ENCODE data around the gene BCAS2.
"Not testable (repeated sequence)": the region's sequence is repeated elsewhere in the genome, so short reads cannot be mapped to it uniquely, and the experiment has no call there.

BCAS2 gene

DNA sequence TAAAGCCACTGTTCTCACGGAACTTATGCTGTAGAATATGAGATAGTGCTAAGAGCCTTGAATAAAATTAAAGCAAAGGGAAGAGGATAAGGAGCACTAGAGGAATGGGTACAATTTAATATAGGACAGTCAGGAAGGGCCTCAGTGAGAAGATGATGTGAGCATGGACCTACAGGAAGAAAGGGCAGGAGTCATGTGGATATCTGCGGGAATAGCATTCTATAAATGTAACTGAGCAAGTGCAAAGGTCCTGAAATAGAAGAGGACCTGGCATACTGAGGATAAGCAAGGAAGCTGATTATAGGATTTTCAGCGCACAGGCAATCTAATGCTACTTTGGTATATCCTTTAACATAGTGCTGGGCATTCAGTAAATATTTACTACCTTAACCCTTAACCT lies 12.6 kb upstream of the BCAS2 start:
- Histone ChIP-seq H3K27ac (ENCODE audit: low read depth, low read length) (no peak overlapping the region), H3K4me3 (ENCODE audit: low read depth, low read length) (no peak overlapping the region), H3K9me3 (ENCODE audit: control insufficient read depth, insufficient read depth, low read depth, low read length) (no peaks in the 10 kb centered on the region), H3K27me3 (ENCODE audit: control insufficient read depth, insufficient read depth, low read length) (no peaks in the 10 kb centered on the region), H3K36me3 (ENCODE audit: control insufficient read depth, insufficient read depth, low read length) (no peaks in the 10 kb centered on the region), H3K9ac (ENCODE audit: low read length) (no peak overlapping the region), H3K4me1 (ENCODE audit: control insufficient read depth, insufficient read depth, low read length) (no peaks in the 10 kb centered on the region)

DNA sequence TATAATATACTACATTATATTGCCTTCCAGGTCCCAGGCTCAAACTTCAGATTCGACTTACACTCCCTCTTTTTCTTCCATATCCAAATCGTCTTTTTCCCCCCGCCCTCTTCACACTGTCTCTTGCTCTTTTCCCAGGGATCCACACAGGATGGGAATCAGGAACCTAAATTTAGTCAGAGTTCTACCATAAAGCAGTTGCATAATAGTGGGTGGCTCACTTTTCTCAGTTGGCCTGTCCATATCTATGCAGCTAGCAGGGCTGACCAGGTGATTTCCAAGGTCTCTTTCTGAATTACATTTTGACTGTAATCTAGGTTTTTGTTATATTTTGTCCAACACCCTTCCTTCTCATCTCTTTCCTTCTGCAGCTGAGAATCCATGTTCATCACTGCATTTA lies 7.7 kb upstream of the BCAS2 start:
- no peak overlapping the region for H3K4me3 ChIP-seq (ENCODE audit: low read depth, low read length)
- no peak overlapping the region for H3K9ac ChIP-seq (ENCODE audit: low read length)
- H3K36me3 ChIP-seq (ENCODE audit: control insufficient read depth, insufficient read depth, low read length): no peaks in the 10 kb centered on the region
- no peak overlapping the region for H3K27ac ChIP-seq (ENCODE audit: low read depth, low read length)
- no peaks in the 10 kb centered on the region for H3K27me3 ChIP-seq (ENCODE audit: control insufficient read depth, insufficient read depth, low read length)
- no peaks in the 10 kb centered on the region for H3K4me1 ChIP-seq (ENCODE audit: control insufficient read depth, insufficient read depth, low read length)
- no peaks in the 10 kb centered on the region for H3K9me3 ChIP-seq (ENCODE audit: control insufficient read depth, insufficient read depth, low read depth, low read length)

DNA sequence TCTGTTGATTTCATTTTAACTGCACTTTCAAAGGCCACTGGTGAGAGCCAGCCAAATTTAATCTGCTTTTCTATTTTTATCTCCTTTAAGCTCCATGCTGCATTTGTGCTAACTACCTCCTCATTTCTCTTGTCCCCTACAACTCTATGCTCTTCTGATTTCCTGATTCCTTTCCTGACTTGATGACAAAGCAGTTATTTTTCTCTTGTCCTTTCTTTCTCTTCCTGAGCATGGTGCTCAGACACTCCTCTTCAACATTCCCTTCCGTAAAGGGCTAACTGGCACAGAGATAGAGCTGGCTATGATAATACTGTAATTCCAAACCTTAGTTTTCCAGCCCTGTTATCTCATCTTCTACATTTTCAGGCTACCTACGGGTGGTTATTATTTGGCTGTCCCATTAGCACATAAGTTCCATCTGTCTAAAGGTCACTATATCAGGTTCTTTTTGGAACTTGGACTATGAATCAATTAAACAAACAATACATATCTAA lies 6.8 kb upstream of the BCAS2 start:
- Histone ChIP-seq H3K9me3 (ENCODE audit: control insufficient read depth, insufficient read depth, low read depth, low read length) (no peaks in the 10 kb centered on the region), H3K27me3 (ENCODE audit: control insufficient read depth, insufficient read depth, low read length) (no peaks in the 10 kb centered on the region), H3K4me1 (ENCODE audit: control insufficient read depth, insufficient read depth, low read length) (no peaks in the 10 kb centered on the region), H3K36me3 (ENCODE audit: control insufficient read depth, insufficient read depth, low read length) (no peaks in the 10 kb centered on the region), H3K27ac (ENCODE audit: low read depth, low read length) (no peak overlapping the region), H3K9ac (ENCODE audit: low read length) (no peak overlapping the region), H3K4me3 (ENCODE audit: low read depth, low read length) (no peak overlapping the region)

DNA sequence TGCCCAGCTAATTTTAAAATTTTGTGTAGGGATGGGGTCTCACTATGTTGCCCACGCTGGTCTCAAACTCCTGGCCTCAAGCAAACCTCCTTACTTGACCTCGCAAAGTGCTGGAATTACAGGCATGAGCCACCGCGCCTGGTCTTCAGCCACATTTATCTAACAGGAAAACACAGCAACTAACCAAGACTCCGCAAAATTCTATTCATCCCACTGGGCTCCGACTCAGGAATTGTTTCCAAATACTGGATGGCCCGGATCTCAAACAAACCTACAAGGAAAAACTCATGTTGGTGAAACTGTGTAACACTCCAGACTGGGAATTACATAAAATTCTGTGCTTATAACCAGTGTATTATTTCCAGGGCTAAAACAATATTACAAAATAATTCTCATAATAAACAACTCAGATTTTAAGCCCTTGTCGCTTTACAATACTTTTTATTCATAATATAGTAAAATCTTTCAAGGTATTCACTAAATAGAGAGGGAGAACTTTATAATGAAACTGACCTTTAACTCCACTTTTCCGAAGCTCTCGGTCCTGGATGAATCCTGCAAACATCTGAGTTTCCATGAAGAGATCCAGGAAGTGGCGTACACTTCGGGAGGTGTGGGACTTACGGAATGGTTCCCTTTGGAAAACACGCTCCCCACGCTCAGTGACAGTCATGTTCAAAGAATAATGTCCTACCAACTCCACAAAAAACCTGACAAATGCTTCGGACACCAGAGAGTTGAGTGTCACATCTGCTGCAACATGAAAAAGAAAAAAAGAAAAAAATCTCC lies 6.0 kb upstream of the BCAS2 start:
- H3K4me1 ChIP-seq (ENCODE audit: control insufficient read depth, insufficient read depth, low read length): no peaks in the 10 kb centered on the region
- H3K36me3 ChIP-seq (ENCODE audit: control insufficient read depth, insufficient read depth, low read length): no peaks in the 10 kb centered on the region
- no peaks in the 10 kb centered on the region for H3K27me3 ChIP-seq (ENCODE audit: control insufficient read depth, insufficient read depth, low read length)
- H3K4me3 ChIP-seq (ENCODE audit: low read depth, low read length): no peak overlapping the region
- H3K27ac ChIP-seq (ENCODE audit: low read depth, low read length): no peak overlapping the region
- no peak overlapping the region for H3K9ac ChIP-seq (ENCODE audit: low read length)
- no peaks in the 10 kb centered on the region for H3K9me3 ChIP-seq (ENCODE audit: control insufficient read depth, insufficient read depth, low read depth, low read length)

DNA sequence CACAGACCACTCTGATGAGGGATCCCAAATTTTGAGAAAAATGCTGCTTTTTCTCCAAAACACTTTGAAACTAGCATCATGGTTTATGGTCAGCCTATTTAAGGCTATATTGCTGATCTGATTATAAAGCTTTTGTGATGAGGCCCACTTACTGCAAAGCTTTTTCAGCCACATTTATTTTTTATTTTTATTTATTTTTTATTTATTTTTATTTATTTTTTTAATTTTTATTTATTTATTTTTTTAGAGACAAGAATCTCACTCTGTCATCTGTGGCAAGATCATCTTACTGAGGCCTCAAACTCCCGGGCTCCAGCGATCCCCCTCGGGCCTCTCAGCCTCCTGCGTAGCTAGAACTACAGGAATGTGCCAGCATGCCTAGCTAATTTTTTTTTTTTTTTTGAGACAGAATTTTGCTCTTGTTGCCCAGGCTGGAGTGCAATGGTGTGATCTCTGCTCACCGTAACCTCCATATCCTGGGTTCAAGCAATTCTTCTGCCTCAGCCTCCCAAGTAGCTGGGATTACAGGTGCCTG lies 5.2 kb upstream of the BCAS2 start:
- no peak overlapping the region for H3K4me3 ChIP-seq (ENCODE audit: low read depth, low read length)
- no peaks in the 10 kb centered on the region for H3K27me3 ChIP-seq (ENCODE audit: control insufficient read depth, insufficient read depth, low read length)
- H3K36me3 ChIP-seq (ENCODE audit: control insufficient read depth, insufficient read depth, low read length): no peaks in the 10 kb centered on the region
- no peak overlapping the region for H3K9ac ChIP-seq (ENCODE audit: low read length)
- H3K9me3 ChIP-seq (ENCODE audit: control insufficient read depth, insufficient read depth, low read depth, low read length): no peaks in the 10 kb centered on the region
- H3K27ac ChIP-seq (ENCODE audit: low read depth, low read length): no peak overlapping the region
- H3K4me1 ChIP-seq (ENCODE audit: control insufficient read depth, insufficient read depth, low read length): 0 out of 2 replicates have a peak, but pooled peaks cover 5% of the 10 kb centered on the region

DNA sequence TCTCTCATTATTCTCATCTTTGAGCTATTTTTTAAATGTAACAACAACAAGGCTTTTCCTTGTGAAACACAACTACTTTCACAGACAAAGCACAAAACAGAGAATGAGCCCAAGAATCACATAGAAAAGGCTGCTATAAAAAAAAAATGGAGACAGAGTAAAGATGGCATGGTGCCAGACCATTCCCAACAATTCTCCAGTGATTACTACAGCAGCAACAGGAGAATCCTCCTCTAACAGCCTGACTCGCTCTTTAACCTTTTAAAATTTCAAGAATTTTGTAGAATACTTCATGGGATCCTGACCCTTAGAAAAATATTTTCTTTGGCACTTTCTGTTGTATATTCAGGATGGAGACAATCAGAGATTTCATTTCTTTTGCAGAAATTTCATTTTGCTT lies 3.8 kb upstream of the BCAS2 start:
- Histone ChIP-seq H3K4me3 (ENCODE audit: low read depth, low read length) (no peak overlapping the region), H3K9ac (ENCODE audit: low read length) (no peak overlapping the region), H3K27me3 (ENCODE audit: control insufficient read depth, insufficient read depth, low read length) (no peaks in the 10 kb centered on the region), H3K36me3 (ENCODE audit: control insufficient read depth, insufficient read depth, low read length) (no peaks in the 10 kb centered on the region), H3K9me3 (ENCODE audit: control insufficient read depth, insufficient read depth, low read depth, low read length) (no peaks in the 10 kb centered on the region), H3K4me1 (ENCODE audit: control insufficient read depth, insufficient read depth, low read length) (0 out of 2 replicates have a peak, but pooled peaks cover 5% of the 10 kb centered on the region), H3K27ac (ENCODE audit: low read depth, low read length) (no peak overlapping the region)

DNA sequence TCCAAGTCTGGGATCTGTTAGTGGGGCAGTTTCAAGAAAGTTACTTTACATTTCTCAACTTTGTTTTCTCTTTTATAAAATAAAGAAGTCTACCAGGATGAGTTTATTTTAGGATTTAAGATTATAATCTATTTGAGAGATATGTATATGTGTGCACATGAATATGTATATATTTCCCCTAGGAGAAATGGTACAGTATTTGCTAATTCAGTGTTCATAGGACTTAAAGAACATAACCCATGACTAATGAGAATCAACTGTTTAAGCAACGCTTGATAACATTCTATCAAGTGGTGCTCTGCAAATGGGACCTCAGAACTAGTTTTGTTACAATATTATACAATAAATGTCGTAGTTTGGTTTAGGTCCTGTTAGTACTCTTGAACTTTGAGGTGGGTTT lies 7.0 kb downstream of the BCAS2 start:
- Histone ChIP-seq H3K27ac (ENCODE audit: low read depth, low read length) (no peak overlapping the region), H3K27me3 (ENCODE audit: control insufficient read depth, insufficient read depth, low read length) (no peaks in the 10 kb centered on the region), H3K9me3 (ENCODE audit: control insufficient read depth, insufficient read depth, low read depth, low read length) (no peaks in the 10 kb centered on the region), H3K9ac (ENCODE audit: low read length) (no peak overlapping the region), H3K4me1 (ENCODE audit: control insufficient read depth, insufficient read depth, low read length) (no peaks in the 10 kb centered on the region), H3K36me3 (ENCODE audit: control insufficient read depth, insufficient read depth, low read length) (peaks cover 88% of the 10 kb centered on the region), H3K4me3 (ENCODE audit: low read depth, low read length) (no peak overlapping the region)

DNA sequence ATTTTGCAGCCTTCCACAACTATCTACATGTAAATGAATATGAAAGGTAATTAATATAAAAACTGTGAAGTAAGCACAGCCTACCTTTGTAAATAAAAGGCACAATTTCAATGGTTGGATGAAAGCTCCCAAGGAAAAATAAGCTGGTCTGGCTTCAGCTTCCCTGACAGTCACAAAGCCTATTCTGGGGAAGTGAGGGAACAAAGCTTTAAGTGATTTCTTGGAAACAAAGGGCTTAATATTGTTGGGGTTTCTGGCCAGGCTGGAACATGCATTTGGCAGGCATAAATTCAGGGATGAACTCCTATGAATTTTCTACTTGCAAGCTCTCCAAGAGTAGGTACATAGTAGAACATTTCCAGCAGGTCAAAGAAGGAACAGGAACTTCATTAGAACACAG lies 17.3 kb downstream of the BCAS2 start:
- Histone ChIP-seq H3K27ac (ENCODE audit: low read depth, low read length) (no peak overlapping the region), H3K27me3 (ENCODE audit: control insufficient read depth, insufficient read depth, low read length) (no peaks in the 10 kb centered on the region), H3K36me3 (ENCODE audit: control insufficient read depth, insufficient read depth, low read length) (peaks cover 41% of the 10 kb centered on the region), H3K9ac (ENCODE audit: low read length) (no peak overlapping the region), H3K4me3 (ENCODE audit: low read depth, low read length) (no peak overlapping the region), H3K9me3 (ENCODE audit: control insufficient read depth, insufficient read depth, low read depth, low read length) (no peaks in the 10 kb centered on the region), H3K4me1 (ENCODE audit: control insufficient read depth, insufficient read depth, low read length) (no peaks in the 10 kb centered on the region)

DNA sequence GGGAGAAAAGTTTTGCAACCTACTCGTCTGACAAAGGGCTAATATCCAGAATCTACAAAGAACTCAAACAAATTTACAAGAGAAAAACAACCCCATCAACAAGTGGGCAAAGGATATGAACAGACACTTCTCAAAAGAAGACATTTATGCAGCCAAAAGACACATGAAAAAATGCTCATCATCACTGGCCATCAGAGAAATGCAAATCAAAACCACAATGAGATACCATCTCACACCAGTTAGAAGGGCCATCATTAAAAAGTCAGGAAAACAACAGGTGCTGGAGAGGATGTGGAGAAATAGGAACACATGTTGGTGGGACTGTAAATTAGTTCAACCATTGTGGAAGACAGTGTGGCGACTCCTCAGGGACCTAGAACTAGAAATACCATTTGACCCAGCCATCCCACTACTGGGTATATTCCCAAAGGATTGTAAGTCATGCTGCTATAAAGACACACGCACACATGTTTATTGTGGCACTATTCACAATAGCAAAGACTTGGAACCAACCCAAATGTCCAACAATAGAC lies 18.4 kb downstream of the BCAS2 start:
- H3K9ac ChIP-seq (ENCODE audit: low read length); H3K27me3 ChIP-seq (ENCODE audit: control insufficient read depth, insufficient read depth, low read length); H3K4me1 ChIP-seq (ENCODE audit: control insufficient read depth, insufficient read depth, low read length); H3K9me3 ChIP-seq (ENCODE audit: control insufficient read depth, insufficient read depth, low read depth, low read length); H3K4me3 ChIP-seq (ENCODE audit: low read depth, low read length); H3K27ac ChIP-seq (ENCODE audit: low read depth, low read length): not testable (repeated sequence)
- peaks cover 31% of the 10 kb centered on the region for H3K36me3 ChIP-seq (ENCODE audit: control insufficient read depth, insufficient read depth, low read length)

DNA sequence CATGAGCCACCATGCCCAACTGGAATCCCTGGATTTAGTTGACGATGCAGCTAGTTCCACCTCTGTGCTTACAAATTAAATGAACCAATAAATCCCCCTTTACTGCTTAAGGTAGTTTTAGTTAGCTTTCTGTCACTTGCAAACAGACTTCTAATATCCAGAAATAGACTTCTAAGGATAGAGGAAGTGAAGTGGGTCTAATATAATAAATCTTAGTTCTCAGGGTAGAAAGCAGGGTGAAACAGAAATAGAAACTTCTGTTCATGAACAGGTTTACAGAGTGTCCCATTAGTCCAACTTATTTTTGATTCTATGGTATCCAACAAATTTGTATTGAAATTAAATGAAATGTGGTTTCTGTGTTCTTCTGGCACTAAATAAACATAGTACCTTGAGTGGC lies 20.1 kb downstream of the BCAS2 start:
- Histone ChIP-seq H3K4me3 (ENCODE audit: low read depth, low read length) (no peak overlapping the region), H3K27ac (ENCODE audit: low read depth, low read length) (no peak overlapping the region), H3K4me1 (ENCODE audit: control insufficient read depth, insufficient read depth, low read length) (no peaks in the 10 kb centered on the region), H3K36me3 (ENCODE audit: control insufficient read depth, insufficient read depth, low read length) (peaks cover 15% of the 10 kb centered on the region), H3K9me3 (ENCODE audit: control insufficient read depth, insufficient read depth, low read depth, low read length) (no peaks in the 10 kb centered on the region), H3K27me3 (ENCODE audit: control insufficient read depth, insufficient read depth, low read length) (no peaks in the 10 kb centered on the region), H3K9ac (ENCODE audit: low read length) (no peak overlapping the region)

DNA sequence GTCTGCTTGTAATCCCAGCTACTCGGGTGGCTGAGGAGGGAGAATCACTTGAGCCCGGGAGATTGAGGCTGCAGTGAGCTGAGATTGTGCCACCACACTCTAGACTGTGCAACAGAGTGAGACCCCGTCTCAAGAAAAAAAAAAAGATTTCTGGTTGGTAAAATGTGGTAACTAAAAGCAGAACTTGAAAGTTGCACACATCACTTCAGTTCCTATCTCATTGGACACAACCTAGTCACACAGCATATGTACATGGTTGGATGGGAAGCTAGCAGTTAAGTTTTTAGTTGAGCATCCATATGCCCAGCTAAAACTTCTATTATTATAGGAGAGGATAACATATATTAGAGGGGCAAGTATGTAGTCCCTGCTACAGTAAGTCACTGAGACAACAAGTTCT lies 22.1 kb downstream of the BCAS2 start:
- no peaks in the 10 kb centered on the region for H3K4me1 ChIP-seq (ENCODE audit: control insufficient read depth, insufficient read depth, low read length)
- H3K9me3 ChIP-seq (ENCODE audit: control insufficient read depth, insufficient read depth, low read depth, low read length): no peaks in the 10 kb centered on the region
- no peaks in the 10 kb centered on the region for H3K27me3 ChIP-seq (ENCODE audit: control insufficient read depth, insufficient read depth, low read length)
- H3K36me3 ChIP-seq (ENCODE audit: control insufficient read depth, insufficient read depth, low read length): no peaks in the 10 kb centered on the region; the same call in 1 of the 2 replicates
- H3K4me3 ChIP-seq (ENCODE audit: low read depth, low read length): no peak overlapping the region
- no peak overlapping the region for H3K27ac ChIP-seq (ENCODE audit: low read depth, low read length)
- no peak overlapping the region for H3K9ac ChIP-seq (ENCODE audit: low read length)

Measured in HUES6 (cell line).